NT2/D1 (cell line): ENCODE data around the gene MLLT1.

ENCODE experiments used
- DNase-seq: peaks from one replicate; pipeline ENCODE4 v3.0.0-alpha.2; 2011; ENCODE audit warnings: low read depth, low spot score
- H3K27me3 ChIP-seq: 2 replicates; pipeline ENCODE4 v1.6.0; 2011; ENCODE audit warnings: mild to moderate bottlenecking; ENCODE audit not compliant: insufficient read length, insufficient read depth
- H3K36me3 ChIP-seq: 2 replicates; pipeline ENCODE4 v1.6.1; 2011; ENCODE audit warnings: mild to moderate bottlenecking, low read length, mixed read lengths; ENCODE audit not compliant: insufficient read depth, insufficient read length
- H3K4me1 ChIP-seq: 2 replicates; pipeline ENCODE4 v1.5.1; 2011; ENCODE audit not compliant: insufficient read depth, insufficient read length
- H3K4me3 ChIP-seq: 2 replicates; pipeline ENCODE4 v1.5.1; 2011; ENCODE audit warnings: low read depth; ENCODE audit not compliant: insufficient read length
- H3K9ac ChIP-seq: 2 replicates; pipeline ENCODE4 v1.6.0; 2011; ENCODE audit warnings: low read depth; ENCODE audit not compliant: insufficient read length
- H3K9me3 ChIP-seq: 2 replicates; pipeline ENCODE4 v1.5.1; 2011; ENCODE audit warnings: mild to moderate bottlenecking, low read length; ENCODE audit not compliant: insufficient read depth
- SUZ12 ChIP-seq: IDR thresholded peaks from 2 replicates; pipeline ENCODE4 v1.6.1; 2011; ENCODE audit not compliant: insufficient read length, insufficient read depth; ENCODE audit errors: extremely low read depth
- YY1 ChIP-seq: IDR thresholded peaks from 2 replicates; pipeline ENCODE4 v1.6.1; 2011; ENCODE audit not compliant: insufficient read length, insufficient read depth
- ZNF274 ChIP-seq: IDR thresholded peaks from 2 replicates; pipeline ENCODE4 v1.6.1; 2011; ENCODE audit warnings: mild to moderate bottlenecking, low read depth, low read length

MLLT1 gene

GRCh38 chr19:6242677-6243076 lies 37.1 kb downstream of the MLLT1 start:
- Histone ChIP-seq H3K9ac (no peak overlapping the region), H3K9me3 (no peaks in the 10 kb centered on the region; the same call in 1 of the 2 replicates), H3K27me3 (no peaks in the 10 kb centered on the region), H3K4me3 (no peak overlapping the region), H3K4me1 (peaks cover 15% of the 10 kb centered on the region), H3K36me3 (peaks cover 41% of the 10 kb centered on the region)
- no peak for TF ChIP-seq YY1
- TF ChIP-seq ZNF274: no peak
- no peak for TF ChIP-seq SUZ12
- no peak for DNase-seq

GRCh38 chr19:6241680-6242377 lies 37.9 kb downstream of the MLLT1 start:
- Histone ChIP-seq H3K36me3 (peaks cover 38% of the 10 kb centered on the region), H3K9ac (no peak overlapping the region), H3K4me3 (no peak overlapping the region), H3K9me3 (no peaks in the 10 kb centered on the region; the same call in 1 of the 2 replicates), H3K4me1 (peaks cover 15% of the 10 kb centered on the region), H3K27me3 (no peaks in the 10 kb centered on the region)
- no peak for DNase-seq
- TF ChIP-seq ZNF274: no peak
- no peak for TF ChIP-seq YY1
- TF ChIP-seq SUZ12: no peak

- no peak overlapping the region for H3K9ac ChIP-seq
- DNase-seq: no peak
- H3K27me3 ChIP-seq: no peaks in the 10 kb centered on the region
- H3K36me3 ChIP-seq: peaks cover 43% of the 10 kb centered on the region
- H3K4me1 ChIP-seq: peaks cover 15% of the 10 kb centered on the region
- no peak overlapping the region for H3K4me3 ChIP-seq
- TF ChIP-seq SUZ12 (no peak), YY1 (no peak), ZNF274 (no peak)
- no peaks in the 10 kb centered on the region for H3K9me3 ChIP-seq
These were observed 38.7 kb downstream of the MLLT1 start for GRCh38 chr19:6241056-6241455.

- TF ChIP-seq ZNF274 (no peak), SUZ12 (no peak), YY1 (no peak)
- peaks cover 46% of the 10 kb centered on the region for H3K36me3 ChIP-seq
- H3K4me3 ChIP-seq: no peak overlapping the region
- no peaks in the 10 kb centered on the region for H3K9me3 ChIP-seq
- no peaks in the 10 kb centered on the region for H3K27me3 ChIP-seq
- H3K4me1 ChIP-seq: peaks cover 17% of the 10 kb centered on the region
- H3K9ac ChIP-seq: no peak overlapping the region
- no peak for DNase-seq
These were observed 39.7 kb downstream of the MLLT1 start for GRCh38 chr19:6239871-6240676.

- Histone ChIP-seq H3K4me1 (peaks cover 20% of the 10 kb centered on the region), H3K27me3 (no peaks in the 10 kb centered on the region), H3K9me3 (no peaks in the 10 kb centered on the region), H3K4me3 (no peak overlapping the region), H3K9ac (no peak overlapping the region), H3K36me3 (peaks cover 46% of the 10 kb centered on the region)
- TF ChIP-seq ZNF274 (no peak), SUZ12 (no peak), YY1 (no peak)
- DNase-seq: no peak
These were observed 40.4 kb downstream of the MLLT1 start for GRCh38 chr19:6239401-6239844.

GRCh38 chr19:6238643-6239281 lies 41.0 kb downstream of the MLLT1 start:
- no peak for DNase-seq
- peaks cover 46% of the 10 kb centered on the region for H3K36me3 ChIP-seq
- H3K27me3 ChIP-seq: no peaks in the 10 kb centered on the region
- H3K9ac ChIP-seq: peak overlapping the region; percentile 16
- no peaks in the 10 kb centered on the region for H3K9me3 ChIP-seq
- no peak for TF ChIP-seq SUZ12
- TF ChIP-seq ZNF274: no peak
- no peak for TF ChIP-seq YY1
- H3K4me3 ChIP-seq: no peak overlapping the region
- H3K4me1 ChIP-seq: peaks cover 26% of the 10 kb centered on the region

- DNase-seq: no peak
- Histone ChIP-seq H3K4me3 (no peak overlapping the region), H3K36me3 (peaks cover 46% of the 10 kb centered on the region), H3K9ac (no peak overlapping the region), H3K9me3 (no peaks in the 10 kb centered on the region), H3K4me1 (peaks cover 22% of the 10 kb centered on the region), H3K27me3 (no peaks in the 10 kb centered on the region)
- no peak for TF ChIP-seq ZNF274
- TF ChIP-seq YY1: no peak
- no peak for TF ChIP-seq SUZ12
These were observed 41.5 kb downstream of the MLLT1 start for GRCh38 chr19:6238256-6238642.
